HG03097 (cell line): Measurements from ENCODE around the gene AFAP1.

Source experiments
- ATAC-seq: cut with Tn5 transposase; IDR thresholded peaks from one replicate; pipeline ENCODE4 v1.9.1; 2021; ENCODE audit not compliant: unreplicated experiment, low FRiP score

AFAP1 gene

DNA sequence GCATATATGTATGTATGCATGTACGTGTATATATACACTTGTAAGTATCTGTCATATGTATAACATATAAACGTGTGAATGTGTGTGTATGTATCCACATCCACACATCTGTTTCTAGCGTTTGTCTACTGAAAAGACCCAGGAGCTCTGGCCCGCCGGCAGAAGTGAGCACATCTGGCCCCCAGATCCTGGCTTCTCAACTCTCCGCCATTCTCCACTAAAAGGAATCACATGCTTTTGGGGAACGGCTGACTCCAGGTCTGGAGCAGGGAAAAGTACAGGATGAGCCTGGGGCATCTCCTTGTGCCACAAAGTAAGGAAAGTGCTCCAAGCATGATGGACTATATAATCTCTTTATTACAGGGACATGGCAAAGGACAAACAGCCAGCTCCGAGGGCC lies 143.7 kb downstream of the AFAP1 start:
- ATAC-seq, result no peak

DNA sequence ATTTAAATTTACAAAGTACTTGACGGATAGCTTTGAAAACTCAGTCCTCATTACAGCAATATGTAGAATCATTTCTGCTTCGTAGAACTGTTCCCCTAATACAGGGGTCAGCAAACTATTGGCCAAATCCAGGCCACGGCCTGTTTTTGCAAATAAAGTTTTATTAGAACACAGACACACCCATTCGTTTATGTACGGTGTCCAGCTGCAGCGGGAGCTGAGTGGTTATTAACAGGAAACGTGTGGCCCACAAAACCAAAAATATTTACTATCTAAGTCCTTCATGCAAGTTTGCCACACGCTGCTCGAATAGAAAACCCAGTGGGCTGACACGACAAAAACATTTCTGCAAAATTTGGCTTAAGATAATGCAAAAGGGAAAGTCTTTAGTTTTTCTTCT lies 146.5 kb downstream of the AFAP1 start:
- no peak for ATAC-seq

DNA sequence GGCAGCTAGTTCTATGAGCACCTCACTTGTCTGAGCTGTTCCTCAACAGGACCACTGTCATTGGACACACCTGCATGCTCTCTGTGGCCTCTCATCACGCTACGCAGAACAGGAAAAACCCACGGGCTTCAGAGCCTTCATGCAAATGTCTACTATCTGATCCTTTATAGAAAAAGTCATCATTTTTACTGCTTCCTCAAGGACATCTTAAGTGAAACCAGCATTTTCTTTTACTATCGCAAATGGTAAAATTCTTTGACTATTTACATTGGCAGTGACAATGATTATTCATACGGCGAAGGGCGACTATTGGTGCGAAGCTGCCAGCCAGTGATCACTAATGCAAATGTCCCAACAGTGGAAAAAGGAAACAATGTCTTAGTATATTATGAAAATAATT lies 147.0 kb downstream of the AFAP1 start:
- no peak for ATAC-seq

DNA sequence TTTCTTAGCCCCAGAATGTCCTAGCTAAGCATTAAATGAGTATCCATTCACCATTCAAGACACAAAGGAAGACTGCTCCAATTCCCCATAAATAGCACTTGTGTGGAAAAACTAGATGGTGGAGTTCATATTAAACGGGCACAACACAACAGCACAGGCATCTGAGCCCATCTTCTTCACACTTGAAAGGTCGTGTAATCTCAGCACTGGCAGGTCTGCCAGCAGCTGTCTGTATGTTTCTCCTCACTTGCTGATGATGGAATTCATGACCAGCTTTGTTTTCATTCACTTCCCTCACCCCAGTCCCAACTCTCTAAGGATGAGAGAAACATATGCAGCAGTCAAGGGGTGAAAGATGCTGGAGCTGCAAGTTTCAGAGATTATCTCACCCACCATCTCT lies 148.7 kb downstream of the AFAP1 start:
- ATAC-seq, result no peak

DNA sequence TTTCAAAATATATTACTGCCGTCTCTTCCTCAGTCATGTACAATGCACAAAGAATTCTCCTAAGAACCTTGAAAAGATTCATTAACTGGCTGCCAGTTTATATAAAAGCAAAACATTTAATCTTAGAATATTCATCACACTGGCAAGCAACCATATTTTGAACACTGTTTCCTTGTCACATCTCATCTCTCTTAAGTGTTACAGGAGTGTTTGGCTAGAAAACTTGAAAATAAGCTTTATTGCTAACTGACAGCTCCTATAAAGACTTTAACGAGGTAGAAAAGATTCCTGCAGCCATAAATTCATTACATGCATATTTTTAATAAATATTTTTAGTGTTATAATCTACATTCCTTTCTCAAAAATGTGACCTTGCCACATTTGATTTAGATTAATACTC lies 149.6 kb downstream of the AFAP1 start:
- ATAC-seq, result no peak

DNA sequence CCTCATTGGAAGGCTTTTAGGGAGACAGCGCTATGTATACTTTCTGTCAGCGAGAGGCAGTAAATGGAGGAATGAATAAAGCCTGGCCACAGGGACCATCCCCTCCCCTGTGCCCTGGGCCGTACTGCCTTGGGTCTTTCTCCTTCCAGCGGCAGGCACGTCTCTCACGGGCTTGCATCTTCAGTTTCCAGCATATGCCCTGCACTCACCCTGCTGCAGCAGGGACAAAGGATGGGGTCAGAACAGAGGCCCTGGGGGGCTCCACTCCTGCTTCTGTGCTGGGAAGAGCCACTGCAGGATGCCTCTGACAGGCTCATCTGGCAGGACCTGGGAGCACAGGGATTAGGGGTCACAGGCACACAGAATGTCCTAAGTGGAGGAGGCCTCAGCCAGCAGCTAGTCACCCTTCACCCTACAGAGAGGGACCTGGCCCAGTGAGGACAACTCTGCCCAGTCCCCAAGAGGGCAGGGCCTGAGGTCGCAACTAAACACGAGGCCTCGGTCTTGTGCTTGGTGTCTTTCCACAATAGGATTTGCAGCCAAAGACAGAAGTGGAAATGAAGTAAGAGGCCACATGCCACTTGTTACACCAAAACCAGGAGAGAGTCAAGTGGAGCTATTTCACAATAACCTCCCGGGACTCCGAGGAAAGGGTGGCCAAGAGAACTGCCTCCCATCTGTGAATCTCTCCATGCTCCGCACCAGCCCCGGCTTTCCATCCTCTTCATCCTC lies 150.8 kb downstream of the AFAP1 start:
- no peak for ATAC-seq

DNA sequence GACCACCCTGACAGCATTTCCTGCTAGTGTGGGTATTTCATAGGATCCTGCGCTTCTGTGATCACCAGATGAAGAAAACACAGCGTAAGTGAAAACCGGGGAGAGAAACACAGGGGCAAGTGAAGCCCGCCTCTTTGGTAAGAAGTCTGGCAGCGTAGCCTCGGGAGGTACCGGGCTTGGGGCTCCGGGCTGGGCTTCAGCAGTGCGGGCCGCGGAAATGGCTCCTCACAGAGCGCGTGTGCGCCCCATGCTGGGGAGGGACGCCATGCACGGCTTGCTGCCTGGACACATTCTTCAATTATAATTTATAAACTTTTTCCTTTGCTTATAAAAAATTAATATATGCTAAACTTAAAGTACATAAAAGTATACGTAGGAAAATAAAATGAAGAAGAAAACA lies 151.5 kb downstream of the AFAP1 start:
- no peak for ATAC-seq

DNA sequence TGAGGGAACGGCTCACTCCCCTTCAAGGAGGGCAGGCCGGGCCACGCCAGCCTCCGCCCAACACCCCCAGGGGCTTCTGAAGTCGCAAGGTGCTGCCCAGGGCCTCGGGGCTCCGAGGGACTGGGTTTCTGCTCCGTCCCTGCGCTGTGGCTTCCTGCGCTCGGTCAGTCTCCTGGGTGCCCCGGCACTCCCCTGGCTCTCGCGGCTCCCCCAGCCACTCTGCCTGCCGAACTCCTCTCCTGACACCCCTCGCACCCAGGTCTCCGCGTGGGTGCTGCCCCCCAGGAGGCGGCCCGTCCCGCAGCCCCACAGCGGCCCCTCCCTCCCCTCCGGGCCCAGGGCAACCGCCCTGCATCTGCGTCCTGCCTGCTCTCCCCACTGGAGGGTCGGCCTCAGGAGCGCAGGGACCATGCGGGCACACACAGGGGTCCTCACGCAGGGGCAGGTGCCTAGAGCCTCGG lies 151.9 kb downstream of the AFAP1 start:
- no peak for ATAC-seq

DNA sequence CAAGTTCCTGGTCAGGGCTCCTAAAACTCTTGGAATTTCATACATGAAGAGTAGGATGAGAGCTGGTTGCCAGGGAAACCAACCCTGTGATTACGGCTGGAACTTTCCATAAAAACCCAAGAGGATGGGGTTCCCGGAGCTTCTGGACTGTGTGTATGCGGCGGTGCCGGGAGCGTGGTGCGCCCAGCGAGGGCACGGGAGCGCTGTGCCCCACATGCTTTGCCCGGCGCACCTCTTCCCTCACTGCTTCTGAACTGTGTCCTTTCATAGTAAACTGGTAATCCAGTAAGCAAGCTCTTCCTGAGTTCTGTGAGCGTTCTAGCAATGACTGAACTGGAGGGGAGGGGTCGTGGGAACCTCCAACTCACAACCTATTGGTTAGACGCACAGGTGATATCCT lies 152.6 kb downstream of the AFAP1 start:
- no peak for ATAC-seq

DNA sequence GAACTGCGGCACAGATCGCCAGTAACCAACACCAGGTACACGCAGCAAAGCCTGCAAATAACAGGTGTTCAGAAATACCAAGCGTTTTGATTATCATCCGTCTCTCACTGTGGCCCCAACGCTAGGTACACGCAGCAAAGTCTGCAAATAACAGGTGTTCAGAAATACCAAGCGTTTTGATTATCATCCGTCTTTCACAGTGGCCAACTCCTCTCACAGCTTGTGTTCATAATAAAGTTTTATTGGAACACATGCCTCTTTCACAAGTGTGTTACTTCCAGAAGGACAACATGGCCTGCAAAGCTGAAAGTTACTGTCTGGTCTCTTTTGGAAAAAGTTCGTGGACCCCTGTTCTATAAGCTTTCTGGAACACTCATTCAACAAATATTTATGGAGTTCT lies 153.1 kb downstream of the AFAP1 start:
- ATAC-seq, result no peak

DNA sequence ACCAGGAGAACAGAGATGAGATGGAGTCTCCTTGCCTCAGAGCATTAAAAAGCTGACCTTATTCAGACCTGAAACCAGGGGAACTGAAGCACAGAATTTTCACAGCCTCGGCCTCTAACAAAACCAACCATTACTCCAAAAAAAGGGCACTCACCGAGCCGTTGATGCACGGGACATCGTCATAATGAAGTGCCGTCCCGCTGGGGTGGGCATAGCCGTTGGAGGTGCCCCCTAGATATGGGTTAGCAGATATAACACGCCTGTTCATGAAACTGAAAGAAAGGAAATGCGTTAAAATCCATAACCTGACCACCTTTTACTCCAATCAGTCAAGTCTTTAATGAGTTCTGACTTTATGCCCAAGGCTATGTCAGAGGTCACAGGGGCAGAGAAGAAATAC lies 153.6 kb downstream of the AFAP1 start:
- ATAC-seq, result no peak

DNA sequence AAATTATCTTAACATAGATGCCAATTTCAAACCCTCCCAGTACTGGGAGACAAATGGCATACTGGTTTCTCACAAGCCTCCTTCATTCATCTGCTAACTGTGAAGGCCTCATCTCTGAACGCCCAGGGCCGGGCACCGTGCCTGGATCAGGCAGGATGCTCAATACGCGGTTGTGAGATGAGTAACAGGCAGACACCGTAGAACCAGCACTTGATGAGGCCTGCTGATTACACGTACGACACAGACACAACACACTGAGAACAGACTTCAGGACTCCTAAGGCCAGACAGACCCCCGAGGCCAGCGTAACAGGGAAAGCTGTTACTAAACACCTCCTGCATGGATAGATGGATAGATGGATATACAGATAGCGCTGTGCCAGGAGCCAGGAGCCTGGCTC lies 154.6 kb downstream of the AFAP1 start:
- no peak for ATAC-seq

DNA sequence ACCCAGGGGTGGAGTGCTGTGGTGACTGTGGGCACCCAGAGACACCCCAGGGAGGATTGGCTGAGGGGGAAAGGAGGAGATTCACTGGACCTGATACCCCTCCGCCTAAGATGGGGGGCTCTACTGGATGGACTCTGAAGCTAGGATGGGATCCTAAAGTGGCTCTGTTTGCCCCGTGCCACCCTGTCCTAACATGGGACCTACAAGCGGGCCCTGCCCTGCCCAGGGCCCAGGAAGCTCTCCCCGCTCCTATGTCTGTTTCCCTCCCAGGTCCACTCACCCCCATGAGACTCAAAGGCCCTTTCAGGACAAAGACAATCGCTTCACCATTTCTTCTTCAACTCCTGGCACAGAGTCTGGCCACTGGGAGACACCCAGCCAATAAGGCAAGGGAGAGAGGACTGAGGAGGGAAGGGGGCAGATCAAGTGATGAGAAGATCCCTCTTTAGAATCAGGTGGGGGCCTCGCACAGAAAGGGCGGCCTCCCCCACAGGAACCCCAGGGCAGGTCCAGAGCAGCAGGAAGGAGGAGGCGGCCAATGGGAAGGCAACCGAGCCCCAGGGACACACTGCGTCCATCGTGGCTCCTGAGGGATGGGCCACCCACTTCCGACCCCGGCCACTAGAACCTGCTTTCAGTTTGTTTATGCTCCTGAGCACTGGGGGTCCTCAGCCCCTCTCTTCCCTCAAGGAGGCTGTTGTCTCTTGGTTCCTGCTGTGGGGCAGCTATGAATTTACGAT lies 155.4 kb downstream of the AFAP1 start:
- ATAC-seq, result no peak

DNA sequence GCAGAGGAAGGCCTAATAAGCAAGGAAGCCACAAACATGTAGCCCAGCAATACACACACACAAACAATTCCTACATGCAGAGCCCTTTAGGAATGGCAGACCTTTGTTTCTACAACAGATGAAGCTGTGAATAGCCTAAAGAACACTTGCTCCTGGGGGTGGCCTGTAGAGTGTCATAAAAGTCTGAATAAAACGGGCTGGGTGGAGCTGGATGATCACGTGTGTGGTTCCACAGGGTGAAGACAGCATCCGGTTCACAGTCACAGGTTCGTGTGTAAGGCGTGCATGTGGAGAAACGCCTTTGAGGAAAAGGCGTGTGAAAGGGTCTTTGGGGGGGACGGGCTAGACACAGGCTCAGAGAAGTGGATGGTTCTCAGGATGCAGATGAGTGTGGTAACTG lies 156.1 kb downstream of the AFAP1 start:
- ATAC-seq, result no peak

DNA sequence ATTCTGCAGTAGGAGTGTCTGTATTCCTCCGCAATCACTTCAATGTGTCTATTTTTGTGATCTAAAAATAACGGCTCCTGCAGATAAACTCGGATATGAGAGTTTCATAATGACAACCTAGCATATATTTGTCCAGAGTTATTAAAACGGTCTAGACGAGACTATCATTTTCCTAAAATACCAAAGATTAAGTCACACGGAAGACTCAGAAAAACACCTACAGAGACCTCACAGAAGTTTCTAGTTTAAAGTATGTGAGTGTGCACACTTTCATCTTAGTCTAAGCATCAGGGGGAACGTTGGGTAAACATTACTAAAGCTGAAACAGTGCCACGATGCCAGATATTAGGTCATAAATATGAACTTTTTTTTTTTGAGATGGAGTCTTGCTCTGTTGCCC lies 156.9 kb downstream of the AFAP1 start:
- ATAC-seq, result no peak

DNA sequence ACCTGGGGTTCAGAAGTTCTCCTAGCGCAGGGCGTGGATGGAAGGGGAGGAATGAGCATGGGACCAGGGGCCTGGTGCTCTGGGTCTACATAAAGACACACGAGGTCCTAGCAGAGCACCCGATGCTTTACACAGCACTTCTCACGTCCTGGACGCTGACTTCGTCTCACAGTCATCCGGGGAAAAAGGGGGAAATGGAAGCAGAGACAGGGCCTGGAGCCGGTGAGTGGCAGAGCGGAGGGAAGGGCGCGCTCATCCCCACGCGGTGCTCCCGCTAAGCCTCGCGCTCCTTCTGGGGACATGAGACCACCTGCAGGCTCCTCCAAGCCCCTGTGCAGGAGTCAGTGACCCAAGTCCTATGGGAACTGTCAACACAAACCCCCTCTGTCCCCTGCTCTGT lies 157.7 kb downstream of the AFAP1 start:
- ATAC-seq, result no peak

DNA sequence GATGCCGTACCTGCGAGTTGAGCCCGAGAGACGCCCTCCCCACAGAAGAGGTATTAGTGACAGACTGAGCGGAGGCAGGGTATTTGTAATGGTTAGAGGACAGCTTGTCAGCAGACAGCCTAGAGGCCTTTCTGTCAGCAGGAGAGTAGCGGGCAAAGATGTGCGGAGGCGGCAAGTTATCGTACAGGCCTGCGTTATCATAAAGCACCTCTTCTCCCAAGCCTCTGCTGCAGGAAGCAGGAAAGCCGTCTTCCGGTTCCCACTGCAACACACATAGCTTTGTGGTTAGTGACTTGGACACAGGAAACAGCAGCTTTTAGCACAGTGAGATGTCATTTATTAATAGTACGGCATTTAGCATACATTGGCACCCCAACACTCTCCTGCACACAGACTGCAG lies 158.3 kb downstream of the AFAP1 start:
- ATAC-seq, result no peak

DNA sequence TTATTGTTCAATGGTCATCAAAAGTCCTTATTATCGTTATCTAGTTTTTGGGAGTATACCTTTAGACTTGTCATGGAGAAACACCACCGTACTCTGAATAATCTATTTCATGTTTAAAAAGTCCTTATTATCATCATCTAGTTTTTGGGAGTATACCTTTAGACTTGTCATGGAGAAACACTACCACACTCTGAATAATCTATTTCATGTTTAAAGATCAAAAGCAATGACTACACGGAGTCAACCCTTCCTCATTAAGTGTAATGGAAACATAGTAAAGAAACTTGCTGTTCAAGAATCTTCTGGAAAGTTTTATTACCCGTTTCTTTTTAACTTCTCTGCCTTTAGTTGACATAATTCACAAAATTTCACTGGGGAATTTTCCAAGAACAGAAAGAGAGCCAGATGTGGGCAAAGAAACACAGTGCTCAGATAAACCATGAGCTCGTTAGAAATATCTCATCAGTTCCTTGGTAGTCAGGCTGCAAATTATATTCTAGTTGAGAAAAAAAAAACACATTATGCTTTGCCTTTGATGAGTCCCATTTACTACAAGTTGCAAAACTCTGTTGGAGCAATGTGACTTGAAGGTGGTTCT lies 158.8 kb downstream of the AFAP1 start:
- ATAC-seq, result no peak

DNA sequence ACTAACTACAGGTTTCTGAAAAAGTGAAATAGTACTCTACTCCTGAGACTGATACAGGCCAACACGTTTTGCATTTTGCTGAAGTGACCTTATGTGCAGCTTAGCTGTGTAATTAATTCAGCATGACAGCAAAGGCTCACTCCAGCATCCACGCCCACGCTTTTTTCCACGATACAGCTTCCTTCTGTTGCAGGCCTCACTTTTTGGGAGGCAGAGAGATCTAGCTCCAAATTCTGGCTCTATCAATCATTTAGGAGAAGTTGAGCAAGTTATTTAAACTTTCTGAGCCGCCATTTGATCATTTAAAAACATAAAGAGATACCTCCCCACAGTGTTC lies 160.3 kb downstream of the AFAP1 start:
- ATAC-seq, result no peak

DNA sequence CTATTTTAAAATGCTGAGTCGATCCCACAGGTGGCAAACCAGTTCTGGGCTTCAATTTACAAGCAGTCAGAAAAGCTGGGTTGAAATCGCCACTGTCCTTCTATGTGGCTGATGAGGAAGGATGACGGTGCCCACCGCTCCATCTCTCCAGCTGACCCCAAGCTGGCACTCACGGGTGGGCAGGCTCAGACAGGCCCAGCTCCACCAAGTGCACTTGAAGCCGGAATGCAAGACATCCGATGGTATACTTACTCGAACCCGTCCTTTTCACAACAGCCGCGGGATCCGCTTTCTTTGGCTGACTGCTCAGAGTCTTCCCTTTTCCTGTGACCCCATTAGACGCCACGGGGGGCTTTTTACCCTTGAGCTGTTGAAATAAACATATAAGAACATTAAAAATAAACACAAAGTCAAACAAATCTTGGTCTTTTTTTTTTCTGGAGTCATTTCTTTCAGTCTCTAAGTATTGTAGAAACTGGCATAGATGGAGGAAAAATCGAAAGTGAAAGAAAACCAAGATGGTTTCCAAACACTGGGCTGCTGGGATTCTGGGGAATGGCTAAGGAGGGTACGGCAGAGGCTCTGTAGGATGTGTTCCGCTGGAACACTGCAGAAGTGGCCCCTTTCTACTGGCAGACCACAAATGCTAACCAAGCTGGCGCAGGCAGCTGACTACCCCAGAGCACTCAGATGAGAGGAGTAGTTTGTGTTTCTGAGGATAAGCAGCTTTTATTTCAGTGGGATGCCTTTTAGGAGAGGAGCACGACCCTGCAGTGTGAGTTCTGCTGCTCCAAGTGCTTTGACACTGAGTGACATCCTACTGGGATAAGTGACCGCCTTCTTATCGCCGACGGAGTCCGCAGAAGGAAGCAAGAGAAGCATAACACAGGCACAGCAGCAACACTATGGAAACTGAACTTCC lies 160.9 kb downstream of the AFAP1 start:
- ATAC-seq, result no peak
